GM19324 (cell line): Measurements from ENCODE around the gene GAS2.

ENCODE experiments used
- ATAC-seq: cut with Tn5 transposase; IDR thresholded peaks from one replicate; pipeline ENCODE4 v1.9.1; 2021; ENCODE audit warnings: mild to moderate bottlenecking, moderate library complexity; ENCODE audit not compliant: unreplicated experiment, low FRiP score

GAS2 gene

DNA sequence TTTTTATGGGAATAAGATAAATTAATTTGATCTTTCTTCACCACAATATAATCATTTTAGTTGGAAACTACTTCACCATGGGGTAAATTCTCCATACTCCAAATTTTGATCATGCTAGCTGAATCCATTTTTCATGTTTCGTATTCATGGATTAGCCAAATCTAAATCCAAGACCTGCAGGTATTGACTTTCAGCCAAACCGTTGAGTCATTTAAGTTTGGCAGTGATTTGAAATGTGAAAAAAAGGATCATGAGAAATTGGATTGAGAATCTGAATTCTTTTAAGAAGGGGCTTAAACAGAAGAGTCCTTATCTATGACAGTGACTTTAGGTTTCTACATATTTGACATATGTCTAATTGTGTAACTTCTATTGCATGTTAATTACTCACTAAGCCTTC lies 5.3 kb downstream of the GAS2 start:
- ATAC-seq = no peak

DNA sequence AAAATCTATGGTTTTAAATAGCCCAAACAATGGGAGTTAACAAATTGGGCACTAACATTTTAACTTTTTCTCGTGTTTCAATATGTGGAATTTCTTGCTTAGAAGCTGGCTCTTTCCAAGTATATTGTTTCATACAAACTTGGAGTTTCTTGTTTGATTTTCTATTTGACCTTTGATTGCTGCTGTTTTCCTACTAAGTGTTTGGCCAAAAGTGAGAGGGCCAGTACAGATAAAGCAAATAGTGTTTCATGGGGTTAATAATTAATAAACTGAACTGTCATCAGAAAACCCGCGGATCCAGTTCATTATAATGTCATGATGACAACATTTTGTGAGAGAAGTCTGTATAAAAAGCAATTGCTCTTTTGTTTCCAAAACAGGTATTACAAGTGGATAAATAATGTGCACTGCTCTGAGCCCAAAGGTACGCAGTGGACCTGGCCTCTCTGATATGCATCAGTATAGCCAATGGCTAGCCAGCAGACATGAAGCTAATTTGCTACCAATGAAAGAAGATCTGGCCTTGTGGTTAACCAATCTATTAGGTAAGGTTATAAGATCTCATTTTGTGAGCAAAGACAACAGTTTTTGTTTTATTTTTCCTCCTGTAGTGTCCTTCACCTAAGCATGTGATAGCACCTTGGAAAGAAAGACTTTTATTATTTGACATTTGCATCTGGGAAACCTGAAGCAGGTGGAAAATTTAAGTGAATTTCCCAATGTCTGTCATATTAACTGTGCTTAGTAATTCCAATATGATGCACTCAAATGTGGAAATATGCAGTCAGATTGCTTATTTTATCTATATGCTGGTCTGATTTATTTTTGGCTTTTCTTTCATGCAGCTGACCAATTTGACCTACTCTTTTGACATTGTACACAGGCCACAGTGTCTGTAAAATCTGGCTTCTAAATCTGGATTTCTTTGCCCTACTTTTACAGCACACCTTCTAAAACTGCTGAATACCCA lies 8.3 kb downstream of the GAS2 start:
- ATAC-seq = peak; percentile 34

DNA sequence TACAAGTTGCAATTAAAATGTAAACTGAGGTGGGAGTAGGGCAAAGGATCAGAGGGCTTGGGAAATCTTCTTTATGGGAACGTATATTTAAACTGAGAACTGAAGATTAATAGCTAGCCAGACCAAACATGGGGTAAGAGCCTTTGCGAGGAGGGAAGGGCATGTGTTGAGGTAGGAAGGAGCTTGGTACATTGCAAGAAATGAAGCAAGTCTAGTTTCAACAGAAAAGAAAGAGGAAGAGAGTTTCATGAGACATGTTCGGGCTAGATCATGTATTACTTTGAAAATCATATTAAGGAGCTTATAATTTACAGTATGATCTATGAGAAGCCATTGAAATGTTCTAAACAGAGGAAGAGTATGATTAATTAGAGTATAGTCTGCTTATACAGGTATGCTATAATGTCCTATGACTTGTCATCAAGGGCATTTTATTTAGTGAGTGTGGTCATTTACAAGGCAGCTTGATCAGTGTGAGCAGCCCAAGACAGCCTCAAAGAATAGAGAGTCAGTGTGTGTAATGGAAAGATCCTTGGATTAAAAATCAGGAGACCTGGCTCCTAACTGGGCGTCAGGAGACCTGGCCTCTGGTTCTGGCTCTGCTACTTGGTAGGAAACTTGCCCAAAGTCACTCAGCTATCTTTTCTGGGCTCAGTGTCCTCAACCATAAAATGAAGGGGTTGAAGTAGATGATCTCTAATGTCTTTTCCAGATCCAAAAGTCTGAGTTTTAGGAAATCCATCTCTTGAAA lies 10.9 kb downstream of the GAS2 start:
- peak; percentile 62 for ATAC-seq

DNA sequence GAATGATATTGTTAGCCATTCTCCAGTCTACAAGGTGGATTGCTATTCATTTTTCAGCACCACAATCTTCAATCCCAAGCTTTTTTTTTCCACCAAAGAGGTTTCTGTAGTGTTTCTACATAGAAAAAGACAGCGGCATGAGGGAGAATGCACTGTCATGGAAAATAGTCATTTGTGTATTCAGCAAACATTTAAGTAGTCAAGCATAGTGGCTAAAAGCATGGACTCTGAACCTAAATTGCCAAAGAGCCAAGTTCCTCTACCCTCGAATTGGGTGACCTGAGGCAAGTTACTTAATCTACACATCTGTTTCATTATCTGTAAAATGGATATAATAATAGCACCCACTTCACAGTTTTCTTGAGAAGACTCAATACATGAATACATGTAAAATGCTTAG lies 14.2 kb downstream of the GAS2 start:
- ATAC-seq = no peak

DNA sequence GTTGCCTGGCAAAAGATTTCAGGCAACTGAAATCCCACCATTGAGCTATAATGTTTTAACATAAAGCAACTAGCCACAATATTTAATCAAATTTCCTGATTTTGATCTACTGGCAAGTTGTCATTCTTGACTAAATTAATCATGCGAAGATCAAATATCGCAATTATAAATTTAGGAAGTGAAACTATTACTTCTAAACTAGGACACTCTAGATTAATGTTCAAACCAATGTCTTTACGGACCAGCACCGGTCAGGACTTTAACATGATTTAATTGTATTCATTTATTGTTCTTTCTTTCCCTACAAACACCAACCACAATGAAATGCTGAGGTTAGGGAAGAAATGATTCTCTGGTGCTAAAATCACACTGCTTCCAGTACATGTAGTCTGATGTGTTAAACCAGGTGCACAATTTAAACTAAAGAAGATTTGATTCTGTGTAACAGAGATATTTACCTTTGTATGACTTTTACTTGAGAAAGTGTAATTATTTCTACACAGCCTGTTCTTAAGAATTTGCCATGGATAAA lies 14.9 kb downstream of the GAS2 start:
- no peak for ATAC-seq

DNA sequence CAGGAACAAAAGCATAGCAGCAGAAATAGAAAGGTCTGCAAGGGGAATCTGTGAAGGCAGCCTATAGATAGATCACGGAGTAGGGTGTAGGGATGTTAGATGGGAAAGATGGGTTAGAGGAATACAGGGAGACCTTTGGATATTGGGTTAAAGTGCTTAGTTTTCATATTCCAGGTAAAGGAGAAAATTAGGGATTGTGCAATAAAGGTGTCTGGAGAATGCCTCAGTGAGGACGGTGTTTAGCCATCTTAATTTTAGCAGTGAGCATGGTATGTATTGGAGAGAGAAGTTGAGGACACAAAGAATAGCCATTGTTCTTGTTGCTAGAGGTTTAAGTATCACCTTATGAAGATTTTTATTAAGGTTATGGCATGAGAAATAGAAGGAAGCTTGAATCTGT lies 17.7 kb downstream of the GAS2 start:
- ATAC-seq = no peak

DNA sequence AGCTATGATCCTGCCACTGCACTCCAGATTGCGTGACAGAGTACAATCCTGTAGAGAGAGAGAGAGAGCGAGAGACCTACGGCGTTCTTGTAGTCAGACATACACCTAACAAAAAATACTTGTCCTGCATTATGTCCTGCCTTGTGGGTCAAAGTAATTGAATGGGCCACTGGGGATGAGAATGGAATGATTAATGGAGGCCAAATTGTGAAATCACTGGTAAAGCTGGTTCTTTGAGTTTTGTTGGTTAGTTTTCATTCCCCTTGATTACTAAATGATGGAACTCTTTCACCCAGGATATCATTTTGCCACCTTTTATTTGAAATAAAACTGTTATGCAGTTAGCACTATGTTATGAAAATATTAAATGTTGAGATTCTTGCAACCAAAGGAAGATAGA lies 18.7 kb downstream of the GAS2 start:
- no peak for ATAC-seq

DNA sequence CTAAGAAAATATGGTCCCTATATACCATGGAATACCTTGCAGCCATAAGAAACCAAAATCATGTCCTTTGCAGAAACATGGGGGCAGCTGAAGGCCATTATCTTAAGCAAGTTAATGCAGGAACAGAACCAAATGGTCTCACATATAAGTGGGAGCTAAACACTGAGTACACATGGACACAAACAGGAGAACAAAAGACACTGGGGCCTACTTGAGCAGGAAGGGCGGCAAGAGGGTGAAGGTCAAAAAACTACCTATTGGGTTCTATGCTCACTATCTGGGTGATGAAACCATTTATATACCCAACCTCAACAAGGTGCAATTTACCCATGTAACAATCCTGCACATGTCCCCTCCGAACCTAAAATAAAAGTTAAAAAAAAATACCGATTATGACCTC lies 22.5 kb downstream of the GAS2 start:
- ATAC-seq = no peak

DNA sequence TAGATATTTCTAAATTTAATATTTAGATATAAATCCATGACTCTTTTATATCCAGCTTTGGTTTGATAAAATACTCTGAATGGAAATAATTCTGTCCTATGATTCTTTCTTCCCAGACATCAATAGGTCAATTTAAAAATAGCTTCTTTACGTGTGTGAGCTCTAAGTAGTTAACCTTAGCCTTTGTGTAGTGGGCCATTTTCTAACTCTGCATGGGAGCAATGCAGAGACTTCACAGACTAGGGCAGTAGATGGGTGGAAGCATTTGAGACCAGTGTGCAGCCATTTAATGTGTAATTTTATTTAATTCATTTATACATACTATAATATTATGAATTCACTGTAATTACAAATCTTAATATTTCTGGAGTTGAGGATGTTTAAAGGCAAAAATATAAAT lies 23.8 kb downstream of the GAS2 start:
- no peak for ATAC-seq

DNA sequence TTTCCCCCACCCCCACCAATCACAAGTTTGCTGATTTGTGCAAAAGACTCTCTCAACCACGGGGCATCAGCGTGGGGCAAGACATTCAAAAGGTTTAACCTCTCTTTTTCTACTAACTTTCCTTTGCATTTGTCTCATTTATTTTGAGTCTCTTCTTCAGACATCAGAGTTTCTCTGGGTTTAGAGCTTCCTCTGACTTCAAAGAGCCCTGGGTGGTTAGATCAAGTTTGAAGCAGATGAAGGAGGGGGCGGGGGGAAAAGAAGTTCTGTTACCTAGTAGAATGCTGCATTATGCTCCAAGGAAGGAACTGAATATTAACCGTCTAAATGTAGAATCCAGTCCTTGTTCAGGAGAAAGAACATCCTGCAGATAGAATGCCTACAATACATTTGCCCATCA lies 24.5 kb downstream of the GAS2 start:
- no peak for ATAC-seq

DNA sequence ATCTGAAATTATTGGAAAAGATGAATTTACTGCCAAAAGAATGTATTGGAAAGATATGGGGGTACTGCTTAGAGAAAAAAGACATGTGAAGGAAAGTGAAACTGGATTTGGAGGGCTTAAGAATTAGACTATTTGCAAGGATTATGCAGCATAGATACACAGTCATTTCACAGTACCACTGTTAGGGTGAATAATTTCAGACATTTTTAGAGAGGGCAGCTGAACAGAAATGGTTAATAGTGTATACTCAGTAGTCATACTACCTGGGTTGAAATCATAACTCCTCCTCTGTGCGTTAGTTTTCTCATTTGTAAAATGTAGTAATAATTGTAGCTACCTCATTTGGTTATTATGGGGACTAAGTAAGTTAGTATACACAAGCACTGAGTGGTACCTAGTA lies 33.0 kb downstream of the GAS2 start:
- ATAC-seq = peak; percentile 46

DNA sequence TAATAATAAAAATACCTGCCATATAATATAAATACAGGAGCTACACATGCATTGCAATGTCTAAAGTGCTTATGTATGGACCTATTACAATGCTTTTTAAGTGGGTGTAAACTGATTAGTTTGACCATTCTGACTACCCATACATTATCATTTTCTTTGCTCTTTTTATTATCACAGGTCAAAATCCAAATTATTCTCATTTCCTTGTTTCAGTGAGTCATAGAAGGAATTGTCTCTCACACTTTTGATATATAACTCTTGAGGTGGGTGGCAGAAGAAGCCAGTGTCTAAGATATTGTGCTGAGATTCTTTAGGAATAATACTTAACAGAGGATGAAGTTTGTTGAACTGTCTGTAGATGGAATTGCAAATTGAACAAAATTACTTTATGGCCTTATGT lies 35.6 kb downstream of the GAS2 start:
- no peak for ATAC-seq

DNA sequence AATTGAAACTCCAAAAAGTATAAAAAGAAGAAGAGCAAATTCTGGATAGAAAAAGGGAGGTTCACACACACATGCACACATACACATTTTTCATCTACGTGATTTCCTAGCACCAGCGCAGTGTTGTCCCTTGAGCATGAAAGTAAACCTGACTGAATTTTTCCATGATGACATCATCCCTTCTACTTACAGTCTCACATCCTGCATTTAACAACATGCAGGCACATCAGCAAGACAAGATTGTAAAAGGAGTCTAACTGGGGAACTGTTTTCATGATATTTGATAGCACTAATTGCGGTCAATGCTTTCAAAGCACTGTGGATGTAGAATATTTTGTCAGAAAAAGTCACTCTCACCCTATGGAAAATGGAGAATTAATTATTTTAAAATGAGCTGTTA lies 36.6 kb downstream of the GAS2 start:
- ATAC-seq = peak; percentile 42

DNA sequence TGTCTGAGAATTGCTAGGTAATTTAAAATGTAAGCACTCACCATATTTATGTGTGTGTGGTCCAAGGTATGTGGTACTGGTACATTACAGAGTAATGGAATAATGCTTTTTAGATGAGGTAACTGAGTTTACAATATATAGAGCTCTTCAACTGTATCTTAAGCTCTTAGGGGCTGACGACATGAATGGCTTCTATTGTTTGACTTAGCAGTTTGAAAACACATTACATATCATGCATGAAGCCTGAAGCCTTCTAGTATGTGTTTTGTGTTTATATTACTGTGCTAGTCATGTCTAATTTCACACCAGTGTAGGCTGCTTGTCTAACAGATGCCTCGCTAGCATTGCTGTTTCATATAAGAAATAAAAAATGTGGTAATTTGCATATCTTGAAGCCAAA lies 37.2 kb downstream of the GAS2 start:
- no peak for ATAC-seq

DNA sequence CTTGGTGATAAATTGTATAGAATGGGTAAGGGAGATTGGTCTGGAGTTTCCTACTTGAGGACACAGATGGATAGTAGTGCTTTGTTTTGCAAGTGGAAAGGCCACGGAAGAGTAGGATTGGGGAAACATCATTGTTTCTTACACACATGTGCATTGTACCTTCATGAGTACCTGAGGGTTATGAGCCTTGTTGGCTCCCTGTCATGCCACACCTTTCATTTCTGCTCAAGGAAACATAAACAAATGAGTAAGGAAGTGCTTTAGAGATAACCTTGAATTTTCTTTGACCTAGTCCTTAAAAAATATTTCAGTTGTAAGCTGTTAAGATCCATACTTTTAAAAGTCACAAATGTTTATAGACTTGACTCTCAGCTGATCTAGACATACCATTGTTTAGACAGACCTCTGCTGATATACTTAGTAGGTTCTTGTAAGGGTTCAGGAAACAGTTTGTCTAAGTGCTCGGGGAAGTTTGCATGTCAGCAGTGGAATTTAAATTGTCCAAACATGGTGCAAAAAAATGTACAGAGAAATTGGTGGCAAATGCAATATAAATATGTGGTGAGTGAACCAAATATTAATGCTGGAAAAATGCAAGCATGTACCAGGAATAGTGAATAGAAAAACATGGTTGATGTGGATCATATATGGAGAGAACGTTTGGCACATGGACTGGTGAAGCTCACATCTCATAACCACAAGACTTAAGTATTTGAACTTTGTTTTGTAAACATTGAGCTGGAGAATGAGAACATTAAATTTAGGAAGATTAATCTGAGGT lies 40.9 kb downstream of the GAS2 start:
- no peak for ATAC-seq

DNA sequence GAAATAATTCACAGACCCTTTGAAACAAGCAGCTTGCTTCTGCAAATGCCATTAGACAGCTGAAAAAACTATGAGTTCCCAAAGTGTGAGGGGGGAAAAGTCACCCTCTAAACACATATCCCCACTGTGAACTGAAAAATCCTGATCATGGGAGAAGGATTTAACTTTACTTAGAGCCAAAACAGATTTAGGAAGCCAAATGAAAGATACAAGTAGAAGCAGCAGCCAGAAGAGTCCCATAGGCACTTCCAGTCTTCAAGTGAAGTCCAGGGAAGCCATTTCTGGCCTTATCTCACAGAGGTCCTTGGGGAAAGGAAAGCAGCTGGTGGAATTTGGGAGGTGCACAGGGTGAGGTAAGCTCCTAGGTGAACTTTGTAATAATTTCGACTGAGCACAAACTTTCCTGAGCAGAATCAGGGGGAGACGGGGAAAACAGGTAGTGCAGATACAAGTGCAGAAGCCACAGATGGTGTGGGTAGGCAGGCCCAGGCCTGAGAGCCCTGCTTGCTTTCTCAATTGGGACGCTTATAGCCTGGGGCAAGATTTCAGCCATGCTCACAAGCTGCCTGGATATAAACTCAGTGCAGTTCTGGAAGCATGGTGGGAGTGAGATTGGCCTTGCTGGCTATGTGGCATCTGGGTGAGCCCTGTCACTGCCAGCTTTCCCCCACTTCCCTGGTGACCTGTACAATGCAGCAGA lies 44.8 kb downstream of the GAS2 start:
- ATAC-seq = no peak

DNA sequence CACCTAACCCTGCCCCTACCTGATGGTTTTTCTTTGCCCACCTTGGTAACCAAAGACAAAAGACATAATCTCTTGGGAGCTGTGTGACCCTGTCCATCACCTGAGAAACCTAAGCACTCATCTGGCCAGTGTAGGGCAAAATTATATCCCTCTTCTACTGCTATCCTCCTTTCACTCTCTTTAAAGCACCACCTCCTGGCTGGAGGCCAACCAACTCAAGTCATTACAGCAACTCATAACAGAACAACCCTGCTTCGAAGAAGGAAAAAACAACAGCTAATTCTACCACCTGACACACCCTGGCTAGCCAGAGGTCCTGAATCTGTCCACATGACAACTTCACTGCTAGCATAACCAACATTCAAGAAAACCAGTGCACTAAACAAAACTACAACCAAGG lies 45.5 kb downstream of the GAS2 start:
- no peak for ATAC-seq

DNA sequence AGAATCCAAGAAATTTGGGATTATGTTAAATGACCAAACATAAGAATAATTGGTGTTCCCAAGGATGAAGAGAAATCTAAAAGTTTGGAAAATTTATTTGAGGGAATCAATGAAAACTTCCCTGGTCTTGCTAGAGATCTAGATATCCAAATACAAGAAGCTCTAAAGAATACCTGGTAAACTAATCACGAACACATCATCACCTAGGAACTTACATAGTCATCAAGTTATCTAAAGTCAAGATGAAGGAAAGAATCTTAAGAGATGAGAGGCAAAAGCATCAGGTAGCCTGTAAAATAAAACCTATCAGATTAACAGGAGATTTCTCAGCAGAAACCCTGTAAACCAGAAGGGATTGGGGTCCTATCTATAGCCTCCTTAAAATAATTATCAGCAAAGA lies 46.9 kb downstream of the GAS2 start:
- ATAC-seq = no peak

DNA sequence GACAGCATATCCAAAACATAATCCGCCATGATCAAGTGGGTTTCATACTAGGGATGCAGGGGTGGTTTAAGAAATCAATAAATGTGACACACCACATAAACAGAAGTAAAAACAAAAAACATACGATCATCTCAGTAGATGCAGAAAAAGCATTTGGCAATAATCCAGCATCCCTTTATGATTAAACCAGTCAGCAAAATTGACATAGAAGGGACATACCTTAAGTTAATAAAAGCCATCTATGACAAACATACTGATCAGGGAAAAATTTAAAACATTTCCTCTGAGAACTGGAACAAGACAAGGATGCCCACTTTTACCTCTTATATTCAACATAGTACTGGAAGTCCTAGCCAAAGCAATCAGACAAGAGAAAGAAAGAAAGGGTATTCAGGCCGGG lies 49.6 kb downstream of the GAS2 start:
- no peak for ATAC-seq

DNA sequence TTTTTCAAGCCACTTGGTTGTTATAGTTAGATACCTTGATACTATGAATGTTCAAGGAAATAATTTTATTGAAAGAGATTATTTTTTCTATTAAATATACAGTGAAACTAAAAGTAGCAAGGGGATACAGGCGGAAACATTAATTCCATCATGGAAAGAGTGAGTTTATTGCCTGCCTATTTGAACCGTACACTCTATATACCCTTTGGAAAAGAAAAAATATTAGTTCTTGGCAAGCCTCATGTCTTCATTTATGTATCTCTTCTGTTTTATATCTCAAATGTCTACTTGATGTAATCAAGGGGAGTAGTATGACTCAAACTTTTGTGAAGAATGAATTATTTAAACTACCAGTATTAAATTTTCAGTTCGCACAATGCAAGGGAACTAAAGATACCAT lies 54.0 kb downstream of the GAS2 start:
- ATAC-seq = no peak
